Measurements from ENCODE around the gene MAD1L1. TPM values are rescaled to one million over a fixed set of nuclear protein-coding genes. Genes with fewer than 3 reads are reported as not detected.

Gene MAD1L1
- total RNA-seq, 1 experiment from 2014 or later, result 46.7 TPM

DNA sequence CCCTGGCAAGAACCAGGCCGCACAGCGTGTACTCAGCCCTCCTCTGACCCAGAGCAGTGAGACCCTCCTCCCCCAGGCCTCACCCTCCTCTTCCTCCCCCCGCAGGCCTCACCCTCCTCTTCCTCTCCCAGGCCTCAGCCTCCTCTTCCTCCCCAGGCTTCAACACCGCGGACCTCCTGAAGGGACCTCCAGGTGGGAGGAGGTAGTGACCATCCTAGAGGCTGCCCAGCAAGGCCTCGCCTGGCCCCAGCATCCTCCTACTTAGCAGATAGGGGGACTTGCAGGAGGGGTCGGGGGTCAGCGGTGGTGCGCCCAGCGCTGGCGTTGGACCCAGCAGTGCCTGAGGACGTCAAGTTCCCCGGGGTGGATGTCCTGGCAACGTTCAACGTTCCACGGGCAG is 291.9 kb downstream of the MAD1L1 start:
- Histone ChIP-seq H3K4me3 (ENCODE audit: low read depth, low read length, poor library complexity, severe bottlenecking) (no peak overlapping the region), H3K9me3 (ENCODE audit: low read depth, low read length, poor library complexity, severe bottlenecking) (no peaks in the 10 kb centered on the region), H3K4me1 (ENCODE audit: insufficient read depth, low read length, poor library complexity, severe bottlenecking) (peaks cover 12% of the 10 kb centered on the region), H3K27me3 (replicated peaks; ENCODE audit: insufficient read depth, low read depth, low read length, poor library complexity) (no peaks in the 10 kb centered on the region), H3K36me3 (ENCODE audit: insufficient read depth, low read length, poor library complexity, severe bottlenecking) (no peaks in the 10 kb centered on the region), H3K27ac (ENCODE audit: low read depth, low read length, poor library complexity, severe bottlenecking) (no peak overlapping the region)
- TF ChIP-seq EZH2 (IDR thresholded peaks at IDR 0.05; ENCODE audit: borderline replicate concordance, low read depth, low read length, poor library complexity, severe bottlenecking), result no peak
- TF ChIP-seq, protein P1, sequence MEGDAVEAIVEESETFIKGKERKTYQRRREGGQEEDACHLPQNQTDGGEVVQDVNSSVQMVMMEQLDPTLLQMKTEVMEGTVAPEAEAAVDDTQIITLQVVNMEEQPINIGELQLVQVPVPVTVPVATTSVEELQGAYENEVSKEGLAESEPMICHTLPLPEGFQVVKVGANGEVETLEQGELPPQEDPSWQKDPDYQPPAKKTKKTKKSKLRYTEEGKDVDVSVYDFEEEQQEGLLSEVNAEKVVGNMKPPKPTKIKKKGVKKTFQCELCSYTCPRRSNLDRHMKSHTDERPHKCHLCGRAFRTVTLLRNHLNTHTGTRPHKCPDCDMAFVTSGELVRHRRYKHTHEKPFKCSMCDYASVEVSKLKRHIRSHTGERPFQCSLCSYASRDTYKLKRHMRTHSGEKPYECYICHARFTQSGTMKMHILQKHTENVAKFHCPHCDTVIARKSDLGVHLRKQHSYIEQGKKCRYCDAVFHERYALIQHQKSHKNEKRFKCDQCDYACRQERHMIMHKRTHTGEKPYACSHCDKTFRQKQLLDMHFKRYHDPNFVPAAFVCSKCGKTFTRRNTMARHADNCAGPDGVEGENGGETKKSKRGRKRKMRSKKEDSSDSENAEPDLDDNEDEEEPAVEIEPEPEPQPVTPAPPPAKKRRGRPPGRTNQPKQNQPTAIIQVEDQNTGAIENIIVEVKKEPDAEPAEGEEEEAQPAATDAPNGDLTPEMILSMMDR (conservative IDR thresholded peaks at IDR 0.05; ENCODE audit: low read depth, low read length), result no peak
- no TSS peak for BruUV-seq (replicated peaks)
- ChIA-PET CTCF (no interaction called here), POLR2A (ENCODE audit: low non-redundant PET) (no interaction called here)
- DNase-seq (ENCODE audit: low spot score), result no peak
- intact Hi-C loops (cut with micrococcal nuclease; ENCODE audit: unreplicated experiment), result no loop called here

DNA sequence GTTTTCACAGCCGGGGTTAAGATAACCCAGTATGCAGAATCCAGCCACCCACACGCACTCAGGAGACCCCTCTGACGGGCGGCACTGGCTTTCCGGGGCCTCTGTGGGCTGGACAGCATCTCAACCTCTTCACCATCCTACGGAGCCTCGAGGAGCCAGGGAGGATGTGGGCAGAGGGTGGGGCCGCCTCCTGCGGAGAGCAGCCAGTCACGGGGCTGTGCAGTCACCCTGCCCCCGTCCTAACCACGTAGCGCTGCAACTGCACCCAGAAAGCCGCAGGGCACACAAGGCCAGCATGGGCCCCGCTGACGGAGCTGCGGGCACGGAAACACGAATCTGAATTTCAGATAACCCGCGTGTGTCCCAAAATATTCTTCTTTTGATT is 292.4 kb downstream of the MAD1L1 start:
- Histone ChIP-seq H3K9me3 (ENCODE audit: low read depth, low read length, poor library complexity, severe bottlenecking) (no peaks in the 10 kb centered on the region), H3K4me1 (ENCODE audit: insufficient read depth, low read length, poor library complexity, severe bottlenecking) (peaks cover 12% of the 10 kb centered on the region), H3K36me3 (ENCODE audit: insufficient read depth, low read length, poor library complexity, severe bottlenecking) (no peaks in the 10 kb centered on the region), H3K27me3 (replicated peaks; ENCODE audit: insufficient read depth, low read depth, low read length, poor library complexity) (no peaks in the 10 kb centered on the region), H3K4me3 (ENCODE audit: low read depth, low read length, poor library complexity, severe bottlenecking) (no peak overlapping the region), H3K27ac (ENCODE audit: low read depth, low read length, poor library complexity, severe bottlenecking) (no peak overlapping the region)
- intact Hi-C loops (cut with micrococcal nuclease; ENCODE audit: unreplicated experiment), result no loop called here
- ChIA-PET POLR2A (ENCODE audit: low non-redundant PET) (no interaction called here), CTCF (no interaction called here)
- DNase-seq (ENCODE audit: low spot score), result no peak
- BruUV-seq (replicated peaks), result no TSS peak
- no peak for TF ChIP-seq EZH2 (IDR thresholded peaks at IDR 0.05; ENCODE audit: borderline replicate concordance, low read depth, low read length, poor library complexity, severe bottlenecking)
- TF ChIP-seq, protein P1 (conservative IDR thresholded peaks at IDR 0.05; ENCODE audit: low read depth, low read length), result no peak

DNA sequence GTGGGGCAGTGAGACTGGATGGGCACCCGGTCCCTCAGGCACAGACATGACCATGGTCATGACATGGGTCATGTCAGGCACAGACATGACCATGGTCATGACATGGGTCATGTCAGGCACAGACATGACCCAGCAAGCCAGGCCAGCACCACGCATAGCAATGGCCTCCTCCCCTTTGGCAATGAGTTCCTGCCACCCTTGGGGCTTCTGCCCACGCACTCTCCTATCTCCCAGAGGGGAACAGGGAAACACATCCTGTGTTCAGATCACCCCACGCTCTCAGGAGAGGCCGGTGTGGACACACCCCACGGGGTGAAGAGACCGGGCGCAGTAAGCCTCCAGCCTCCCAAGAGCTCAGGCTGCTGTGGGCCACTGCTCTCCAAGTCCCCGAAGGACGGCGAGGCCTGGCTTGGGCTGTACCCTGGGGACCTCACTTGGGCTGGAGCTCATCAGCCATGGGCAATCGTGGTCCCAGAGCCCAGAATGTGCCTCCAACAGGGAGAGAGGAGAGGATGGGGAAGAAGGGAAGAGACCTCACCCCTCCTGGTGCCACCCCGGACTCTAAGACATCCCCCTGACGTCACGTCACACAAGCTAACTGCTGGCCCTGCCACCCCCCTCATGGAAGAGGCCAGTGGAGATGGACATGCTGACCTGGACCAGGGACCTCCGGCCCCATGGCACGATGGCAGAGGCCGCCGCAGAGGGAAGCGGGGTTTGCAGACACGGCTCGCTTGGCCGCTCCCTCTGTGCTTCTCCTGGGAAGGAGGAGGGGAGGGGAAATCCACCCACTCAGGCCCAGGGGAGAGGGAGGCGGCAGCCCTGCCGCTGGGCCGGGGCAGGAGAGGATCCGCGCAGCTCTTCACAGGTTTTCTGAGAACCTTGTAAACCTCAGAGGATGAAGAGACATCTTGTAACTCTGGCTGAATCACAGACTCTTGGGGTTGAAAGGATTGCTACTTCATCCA is 293.0 kb downstream of the MAD1L1 start:
- Histone ChIP-seq H3K9me3 (ENCODE audit: low read depth, low read length, poor library complexity, severe bottlenecking) (no peaks in the 10 kb centered on the region), H3K4me1 (ENCODE audit: insufficient read depth, low read length, poor library complexity, severe bottlenecking) (peaks cover 12% of the 10 kb centered on the region), H3K4me3 (ENCODE audit: low read depth, low read length, poor library complexity, severe bottlenecking) (no peak overlapping the region), H3K36me3 (ENCODE audit: insufficient read depth, low read length, poor library complexity, severe bottlenecking) (no peaks in the 10 kb centered on the region), H3K27me3 (replicated peaks; ENCODE audit: insufficient read depth, low read depth, low read length, poor library complexity) (no peaks in the 10 kb centered on the region), H3K27ac (ENCODE audit: low read depth, low read length, poor library complexity, severe bottlenecking) (no peak overlapping the region)
- POLR2A ChIA-PET (ENCODE audit: low non-redundant PET), result no interaction called here
- intact Hi-C loops (cut with micrococcal nuclease; ENCODE audit: unreplicated experiment), result no loop called here
- BruUV-seq (replicated peaks), result no TSS peak
- TF ChIP-seq EZH2 (IDR thresholded peaks at IDR 0.05; ENCODE audit: borderline replicate concordance, low read depth, low read length, poor library complexity, severe bottlenecking), result no peak
- TF ChIP-seq, protein P1 (conservative IDR thresholded peaks at IDR 0.05; ENCODE audit: low read depth, low read length), result no peak
- DNase-seq (ENCODE audit: low spot score), result no peak
- CTCF ChIA-PET, result no interaction called here
